ENCODE measurements around the gene ALDH1B1. TPM values are rescaled to one million over a fixed set of nuclear protein-coding genes. Genes with fewer than 3 reads are reported as not detected.

Gene ALDH1B1
- total RNA-seq, 1 experiment from 2014 or later: 13.3 TPM

- Mint-ChIP-seq H3K9me3 (ENCODE audit: low read depth, unreplicated experiment) (no peaks in the 10 kb centered on the region), H3K27ac (ENCODE audit: unreplicated experiment) (no peak overlapping the region), H3K36me3 (ENCODE audit: insufficient read depth, unreplicated experiment) (no peaks in the 10 kb centered on the region), H3K4me3 (ENCODE audit: low read depth, unreplicated experiment) (no peak overlapping the region), H3K4me1 (ENCODE audit: low read depth, unreplicated experiment) (no peaks in the 10 kb centered on the region), H3K27me3 (ENCODE audit: unreplicated experiment) (peaks cover 57% of the 10 kb centered on the region)
- BruUV-seq (replicated peaks): no TSS peak
- CTCF ChIA-PET: interaction anchor here (0.6 kb wide), 1 partner anchor 1472 kb away, joined by 4 read pairs; no protein-coding TSS in a partner anchor
- DNase-seq: no peak
- TF ChIP-seq, protein P1, sequence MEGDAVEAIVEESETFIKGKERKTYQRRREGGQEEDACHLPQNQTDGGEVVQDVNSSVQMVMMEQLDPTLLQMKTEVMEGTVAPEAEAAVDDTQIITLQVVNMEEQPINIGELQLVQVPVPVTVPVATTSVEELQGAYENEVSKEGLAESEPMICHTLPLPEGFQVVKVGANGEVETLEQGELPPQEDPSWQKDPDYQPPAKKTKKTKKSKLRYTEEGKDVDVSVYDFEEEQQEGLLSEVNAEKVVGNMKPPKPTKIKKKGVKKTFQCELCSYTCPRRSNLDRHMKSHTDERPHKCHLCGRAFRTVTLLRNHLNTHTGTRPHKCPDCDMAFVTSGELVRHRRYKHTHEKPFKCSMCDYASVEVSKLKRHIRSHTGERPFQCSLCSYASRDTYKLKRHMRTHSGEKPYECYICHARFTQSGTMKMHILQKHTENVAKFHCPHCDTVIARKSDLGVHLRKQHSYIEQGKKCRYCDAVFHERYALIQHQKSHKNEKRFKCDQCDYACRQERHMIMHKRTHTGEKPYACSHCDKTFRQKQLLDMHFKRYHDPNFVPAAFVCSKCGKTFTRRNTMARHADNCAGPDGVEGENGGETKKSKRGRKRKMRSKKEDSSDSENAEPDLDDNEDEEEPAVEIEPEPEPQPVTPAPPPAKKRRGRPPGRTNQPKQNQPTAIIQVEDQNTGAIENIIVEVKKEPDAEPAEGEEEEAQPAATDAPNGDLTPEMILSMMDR (IDR thresholded peaks at IDR 0.05; ENCODE audit: unreplicated experiment): no peak
- intact Hi-C loops (cut with micrococcal nuclease; ENCODE audit: unreplicated experiment): no loop called here
Measured at GRCh38 chr9:38345851-38346755, 46.4 kb upstream of the ALDH1B1 start.

DNA sequence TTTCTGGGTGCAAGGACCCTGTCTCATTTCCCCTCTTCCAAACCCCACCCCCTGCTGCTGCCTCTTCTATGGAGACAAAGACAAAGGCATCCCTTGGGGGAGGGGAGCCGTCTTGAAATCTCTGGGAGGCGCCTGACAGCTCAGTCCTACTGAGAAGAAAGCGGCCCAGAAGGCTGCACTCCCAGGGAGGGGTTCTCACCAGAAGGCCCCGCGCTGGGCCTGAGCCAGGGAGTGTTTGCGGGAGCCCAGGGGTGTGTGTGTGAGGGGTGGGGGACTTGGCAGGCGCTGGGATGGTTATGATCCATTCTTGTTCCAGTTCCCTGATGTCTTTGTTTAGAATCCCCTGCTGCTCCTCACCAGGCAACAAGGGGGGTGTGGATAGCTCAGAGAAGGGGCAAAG is 45.7 kb upstream of the ALDH1B1 start:
- H3K27me3 Mint-ChIP-seq (ENCODE audit: unreplicated experiment): peaks cover 56% of the 10 kb centered on the region
- H3K4me1 Mint-ChIP-seq (ENCODE audit: low read depth, unreplicated experiment): no peaks in the 10 kb centered on the region
- CTCF ChIA-PET: no interaction called here
- no peaks in the 10 kb centered on the region for H3K9me3 Mint-ChIP-seq (ENCODE audit: low read depth, unreplicated experiment)
- intact Hi-C loops (cut with micrococcal nuclease; ENCODE audit: unreplicated experiment): no loop called here
- TF ChIP-seq, protein P1 (IDR thresholded peaks at IDR 0.05; ENCODE audit: unreplicated experiment): no peak
- DNase-seq: no peak
- H3K27ac Mint-ChIP-seq (ENCODE audit: unreplicated experiment): no peak overlapping the region
- H3K36me3 Mint-ChIP-seq (ENCODE audit: insufficient read depth, unreplicated experiment): no peaks in the 10 kb centered on the region
- no peak overlapping the region for H3K4me3 Mint-ChIP-seq (ENCODE audit: low read depth, unreplicated experiment)
- no TSS peak for BruUV-seq (replicated peaks)

DNA sequence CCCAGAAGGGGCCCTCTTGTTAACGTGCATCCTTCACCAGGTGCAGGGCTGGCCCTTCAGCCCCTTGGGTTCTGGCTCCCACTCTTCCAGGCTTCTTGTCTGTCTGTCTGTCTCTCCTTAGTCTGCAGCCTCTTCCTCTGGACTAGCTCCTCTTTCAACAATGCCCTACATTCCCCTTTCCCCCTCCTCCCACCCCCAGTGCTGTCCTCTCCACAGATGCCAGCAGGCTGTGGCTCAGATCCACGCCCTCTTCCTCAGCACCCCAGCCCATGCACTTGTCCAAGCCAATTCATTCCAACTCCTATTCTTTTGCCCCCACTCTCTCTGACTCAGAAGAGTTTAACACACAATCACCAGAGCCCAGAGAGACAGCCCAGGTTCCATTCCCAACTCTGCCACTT is 45.2 kb upstream of the ALDH1B1 start:
- H3K9me3 Mint-ChIP-seq (ENCODE audit: low read depth, unreplicated experiment): no peaks in the 10 kb centered on the region
- no peaks in the 10 kb centered on the region for H3K36me3 Mint-ChIP-seq (ENCODE audit: insufficient read depth, unreplicated experiment)
- no TSS peak for BruUV-seq (replicated peaks)
- no peak for DNase-seq
- H3K4me1 Mint-ChIP-seq (ENCODE audit: low read depth, unreplicated experiment): no peaks in the 10 kb centered on the region
- peaks cover 51% of the 10 kb centered on the region for H3K27me3 Mint-ChIP-seq (ENCODE audit: unreplicated experiment)
- intact Hi-C loops (cut with micrococcal nuclease; ENCODE audit: unreplicated experiment): no loop called here
- no peak overlapping the region for H3K27ac Mint-ChIP-seq (ENCODE audit: unreplicated experiment)
- TF ChIP-seq, protein P1 (IDR thresholded peaks at IDR 0.05; ENCODE audit: unreplicated experiment): no peak
- CTCF ChIA-PET: no interaction called here
- no peak overlapping the region for H3K4me3 Mint-ChIP-seq (ENCODE audit: low read depth, unreplicated experiment)

GRCh38 chr9:38347946-38348345 is 44.6 kb upstream of the ALDH1B1 start:
- no peak for DNase-seq
- intact Hi-C loops (cut with micrococcal nuclease; ENCODE audit: unreplicated experiment): no loop called here
- CTCF ChIA-PET: no interaction called here
- H3K4me1 Mint-ChIP-seq (ENCODE audit: low read depth, unreplicated experiment): no peaks in the 10 kb centered on the region
- TF ChIP-seq, protein P1 (IDR thresholded peaks at IDR 0.05; ENCODE audit: unreplicated experiment): no peak
- no peaks in the 10 kb centered on the region for H3K36me3 Mint-ChIP-seq (ENCODE audit: insufficient read depth, unreplicated experiment)
- no TSS peak for BruUV-seq (replicated peaks)
- peaks cover 44% of the 10 kb centered on the region for H3K27me3 Mint-ChIP-seq (ENCODE audit: unreplicated experiment)
- H3K9me3 Mint-ChIP-seq (ENCODE audit: low read depth, unreplicated experiment): no peaks in the 10 kb centered on the region
- H3K4me3 Mint-ChIP-seq (ENCODE audit: low read depth, unreplicated experiment): no peak overlapping the region
- no peak overlapping the region for H3K27ac Mint-ChIP-seq (ENCODE audit: unreplicated experiment)

Data from Calu3 (cell line).